DMS79 treated with DMSO at 0.1 percent for 48 hours (cell line): ENCODE results near the gene RHEB.
"Not testable (repeated sequence)": the region's sequence is repeated elsewhere in the genome, so short reads cannot be mapped to it uniquely, and the experiment has no call there.

Experiments used
- DNase-seq: peaks from one replicate; lab custom pipeline; 2025; lab: John Stamatoyannopoulos, UW

The RHEB gene

GRCh38 chr7:151529842-151530241 is 10.1 kb upstream of the RHEB start:
- no peak for DNase-seq

- no peak for DNase-seq
These were observed 5.2 kb upstream of the RHEB start for GRCh38 chr7:151524845-151525244.

DNA sequence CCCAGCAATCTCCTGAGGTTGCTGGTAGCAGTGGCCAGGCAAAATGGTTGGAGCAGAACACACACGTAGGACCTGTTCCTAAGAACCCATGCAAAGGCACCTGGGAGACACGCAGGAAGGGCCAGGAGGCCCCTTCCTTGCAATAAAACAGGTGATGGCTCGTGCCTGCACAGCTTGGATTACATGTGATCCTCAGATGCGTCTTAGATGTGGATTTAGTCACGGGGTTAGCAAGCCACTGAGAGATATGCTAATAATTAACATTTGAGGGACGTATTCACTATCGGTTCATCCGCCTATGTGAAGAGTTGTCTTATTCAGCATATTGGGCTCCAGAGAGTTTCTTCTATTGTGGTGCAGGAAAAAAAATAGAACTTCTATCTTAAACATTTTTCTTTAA is 4.6 kb upstream of the RHEB start:
- no peak for DNase-seq

GRCh38 chr7:151520419-151521261 is 945 bp upstream of the RHEB start:
- peak; percentile 42 for DNase-seq

- DNase-seq = not testable (repeated sequence)
These were observed 539 bp downstream of the RHEB start for GRCh38 chr7:151518947-151519764.

DNA sequence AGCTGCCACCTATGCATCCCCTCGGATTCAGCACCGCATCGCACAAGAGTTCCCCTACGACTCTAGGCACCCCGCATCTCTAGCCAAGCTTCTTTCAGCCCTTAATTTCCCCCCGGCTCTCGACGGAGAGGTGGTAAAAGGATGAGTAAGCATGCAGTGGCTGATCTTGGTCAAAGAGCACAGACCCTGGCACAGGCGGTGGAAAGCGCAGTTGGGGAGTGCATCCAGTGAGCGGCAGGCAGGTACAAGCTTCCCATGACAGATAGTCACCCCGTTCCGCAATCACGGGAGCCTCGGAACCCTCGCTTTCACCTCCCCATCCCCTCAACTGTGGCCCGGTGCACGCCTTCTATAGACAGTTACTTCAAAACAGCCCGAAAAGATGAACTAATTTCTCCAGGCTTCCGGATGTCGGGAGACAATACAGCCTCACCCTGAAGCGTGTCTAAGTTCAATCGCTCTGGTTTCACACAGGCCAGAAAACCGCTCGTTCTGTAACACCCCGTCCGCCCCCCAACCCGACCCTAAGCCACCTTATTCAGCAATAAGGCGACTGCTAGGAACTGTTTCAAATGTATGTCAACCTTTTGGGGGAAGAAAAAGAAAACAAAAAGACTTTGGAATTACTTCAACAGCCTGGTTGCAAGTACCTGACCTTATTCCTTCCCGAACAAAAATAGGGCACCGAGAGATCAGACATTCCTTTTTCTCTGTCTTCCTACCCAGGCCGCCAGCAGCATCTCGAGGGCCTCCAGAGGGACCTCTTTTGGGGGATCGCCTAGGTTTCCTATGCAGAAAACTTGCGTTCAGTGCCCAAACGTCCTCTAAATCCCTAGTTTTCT is 1.4 kb downstream of the RHEB start:
- peak; percentile 44 for DNase-seq

DNA sequence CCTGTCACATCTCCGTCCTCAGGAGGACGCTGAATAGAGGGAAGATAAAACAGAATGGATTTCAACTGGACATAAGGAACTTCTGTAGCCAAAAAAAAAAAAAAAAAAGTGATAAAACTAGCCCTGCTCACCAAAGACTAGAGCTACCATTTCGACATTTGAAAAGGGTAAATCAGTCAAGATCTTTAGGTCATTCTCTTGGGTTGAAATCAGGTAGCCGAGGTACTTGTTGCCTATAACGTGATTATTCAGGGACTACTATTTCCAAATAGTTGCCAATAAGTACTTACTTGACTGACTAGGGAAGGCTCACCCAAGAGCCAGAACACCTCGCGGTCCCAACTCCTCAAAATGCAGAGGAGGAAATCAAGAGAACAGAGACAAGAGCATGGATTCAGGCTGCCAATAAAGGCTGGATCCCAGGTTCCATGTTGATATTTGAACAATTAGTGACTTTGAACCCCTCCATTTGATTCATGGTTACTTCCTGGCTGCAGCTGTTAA is 2.0 kb downstream of the RHEB start:
- no peak for DNase-seq

DNA sequence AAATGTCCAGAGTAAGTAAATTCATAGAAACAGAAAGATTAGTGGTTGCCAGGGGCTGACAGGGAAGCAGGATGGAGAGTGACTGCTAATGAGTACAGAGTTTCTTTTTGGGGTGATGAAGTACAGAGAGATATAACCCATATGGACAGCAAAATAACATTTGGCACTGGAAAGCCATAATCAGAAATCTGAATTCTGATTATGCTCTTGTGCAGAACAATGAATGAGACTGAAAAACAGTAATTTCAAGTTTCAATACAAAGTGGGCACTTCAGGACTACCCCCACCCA is 4.5 kb downstream of the RHEB start:
- no peak for DNase-seq

DNA sequence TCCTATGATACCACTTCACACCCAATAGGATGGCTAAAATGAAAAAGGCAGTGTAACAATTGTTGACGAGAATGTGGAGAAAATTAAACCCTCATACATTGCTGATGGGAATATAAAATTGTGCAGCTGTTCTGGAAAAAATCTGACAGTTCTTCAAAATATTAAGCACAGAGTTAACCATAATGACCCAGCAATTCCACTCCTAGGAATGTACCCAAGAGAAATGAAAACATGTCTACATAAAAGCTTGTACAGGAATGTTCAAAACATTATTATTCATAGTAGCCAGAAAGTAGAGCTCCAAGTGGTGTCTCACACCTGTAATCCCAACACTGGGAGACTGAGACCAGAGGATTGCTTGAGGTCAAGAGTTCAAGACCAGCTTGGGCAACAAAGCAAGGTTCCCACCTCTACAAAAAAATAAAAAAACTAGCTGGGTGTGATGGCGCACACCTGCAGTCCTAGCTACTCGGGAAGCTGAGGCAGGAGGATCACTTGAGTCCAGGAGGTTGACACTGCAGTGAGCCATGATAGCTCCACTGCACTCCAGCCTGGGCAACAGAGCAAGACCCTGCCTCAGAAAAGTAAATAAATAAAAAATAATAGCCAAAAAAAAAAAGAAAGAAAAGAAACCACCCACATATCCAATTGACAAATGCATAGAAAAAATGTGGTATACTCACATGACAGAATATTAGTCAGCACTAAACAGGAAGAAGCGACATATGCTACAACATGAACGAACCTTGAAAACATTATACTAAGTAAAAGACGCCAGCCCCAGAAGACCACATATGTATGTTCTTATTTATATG is 5.0 kb downstream of the RHEB start:
- DNase-seq = no peak

DNA sequence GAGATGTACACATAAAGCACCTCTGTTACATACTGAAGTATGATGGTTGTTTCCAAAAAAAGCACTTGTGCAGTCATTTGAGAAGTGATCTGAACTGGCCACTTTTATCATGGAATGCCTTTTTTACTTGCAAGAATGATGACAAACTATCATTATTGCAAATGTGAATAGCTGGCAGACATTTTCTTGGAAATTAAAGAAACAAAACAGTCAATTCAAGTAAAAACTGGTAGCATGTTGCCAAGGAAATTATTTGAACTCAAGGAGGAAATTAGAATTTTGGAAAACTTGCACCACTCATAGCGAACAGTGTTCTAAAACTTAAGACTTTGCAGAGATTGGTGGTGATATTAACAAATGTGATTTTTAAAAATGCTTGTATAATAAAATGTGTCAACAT is 6.6 kb downstream of the RHEB start:
- no peak for DNase-seq

DNA sequence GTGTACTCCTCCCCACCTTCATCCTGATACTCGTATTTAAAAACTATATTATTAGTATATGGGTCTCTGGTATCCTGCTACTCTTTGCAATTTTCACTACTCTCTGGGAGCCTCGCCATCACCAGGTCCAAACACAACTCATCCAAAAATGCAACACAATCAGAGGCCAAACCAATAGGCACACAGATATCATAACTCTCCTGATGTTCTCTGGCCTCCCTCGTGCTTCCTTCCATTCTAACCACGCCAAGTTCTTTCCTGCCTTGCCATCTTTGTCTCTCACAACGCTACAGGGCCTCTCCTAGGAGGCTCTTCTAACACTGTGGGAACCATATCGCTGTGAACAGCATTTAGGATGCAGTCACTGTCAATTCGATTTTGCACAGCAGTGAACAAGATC is 7.3 kb downstream of the RHEB start:
- DNase-seq = no peak

- no peak for DNase-seq
These were observed 7.7 kb downstream of the RHEB start for GRCh38 chr7:151511946-151512345.

GRCh38 chr7:151511270-151511669 is 8.4 kb downstream of the RHEB start:
- no peak for DNase-seq

DNA sequence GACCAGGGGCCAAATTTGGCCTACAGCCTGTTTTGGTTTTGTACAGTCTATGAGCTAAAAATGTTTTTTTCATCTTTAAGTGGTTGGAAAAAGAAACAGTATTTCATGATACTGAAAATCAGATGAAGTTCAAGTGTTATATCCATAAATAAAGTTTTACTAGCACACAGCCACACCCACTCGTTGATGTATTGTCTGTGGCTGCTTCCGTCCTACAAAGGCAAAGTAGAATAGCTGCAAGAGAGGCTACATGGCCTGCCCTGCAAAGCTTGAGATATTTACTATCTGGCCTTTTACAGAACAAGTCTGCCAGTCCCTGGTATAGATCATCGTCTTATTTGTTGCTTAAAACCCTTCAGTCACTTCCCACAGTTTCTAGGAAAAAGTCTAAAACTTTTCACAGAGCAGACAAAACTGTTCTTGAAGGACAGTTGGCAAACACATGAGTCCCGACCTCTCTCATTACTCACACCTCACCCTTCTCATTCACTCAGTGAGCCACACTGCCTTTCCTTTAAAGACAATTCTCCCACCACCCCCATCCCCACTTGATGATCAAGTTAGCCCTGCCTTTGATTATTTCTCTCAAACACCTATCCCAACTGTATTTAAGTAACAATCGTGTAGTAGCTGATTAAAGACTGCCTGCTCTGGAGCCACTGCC is 9.9 kb downstream of the RHEB start:
- DNase-seq = peak; percentile 45

DNA sequence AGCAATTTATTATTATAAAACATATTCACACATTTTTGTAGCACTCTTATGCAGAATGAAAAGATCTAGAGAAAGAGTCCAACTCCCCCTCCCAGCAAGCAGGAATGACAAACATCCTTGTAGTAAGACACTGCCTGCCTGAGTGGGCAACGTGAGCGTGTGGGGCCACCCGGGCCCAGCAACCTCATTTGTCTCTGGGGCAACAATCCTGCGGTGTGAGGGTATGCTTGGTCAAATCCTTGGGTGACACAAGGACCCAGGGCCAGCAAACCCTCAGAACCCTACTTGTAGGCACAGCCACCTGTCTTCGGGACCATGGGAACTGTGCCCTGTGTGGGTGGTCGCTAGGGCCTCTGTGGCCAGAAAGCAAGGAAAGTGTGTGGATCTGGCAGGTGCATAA is 10.7 kb downstream of the RHEB start:
- DNase-seq = no peak

DNA sequence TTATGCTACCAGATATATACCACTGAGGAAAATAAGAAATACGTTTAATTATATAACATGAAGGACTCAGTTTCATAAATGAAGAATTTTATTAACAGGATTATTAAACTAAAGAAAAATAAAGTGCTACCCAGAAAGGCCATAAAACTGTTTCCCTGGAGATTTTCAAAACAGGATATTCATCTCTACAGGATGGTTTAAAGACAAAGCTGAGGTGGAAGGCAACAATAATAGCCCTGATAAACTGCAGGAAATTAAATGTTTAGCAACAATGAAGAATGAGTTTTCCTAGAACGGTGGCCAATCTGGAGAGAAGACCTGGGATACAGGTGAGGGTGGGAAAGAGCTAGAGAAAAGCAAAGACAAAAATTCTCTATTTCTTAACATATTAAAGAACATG is 11.9 kb downstream of the RHEB start:
- no peak for DNase-seq

DNA sequence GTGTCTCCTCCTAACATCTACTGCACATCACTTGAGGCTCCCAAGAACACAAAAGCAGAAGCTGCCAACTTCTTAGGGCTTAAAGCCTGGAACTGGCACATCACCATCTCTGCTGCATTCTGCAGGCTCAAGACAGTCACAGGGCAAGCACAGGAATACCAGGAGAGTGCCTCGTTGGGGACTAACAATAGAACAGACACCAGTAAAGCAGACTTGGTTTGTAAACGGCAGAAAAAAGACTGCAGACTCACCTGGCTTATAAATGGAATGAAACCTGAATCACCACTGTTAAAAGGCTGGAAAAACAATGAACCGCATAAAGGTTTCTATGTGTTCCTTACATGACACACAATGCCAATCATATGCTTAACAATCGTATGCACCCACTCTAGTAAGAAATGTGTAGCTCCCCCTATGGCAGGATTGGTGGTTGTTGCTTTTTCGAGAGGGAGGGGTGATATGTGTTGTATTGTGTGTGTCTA is 12.8 kb downstream of the RHEB start:
- no peak for DNase-seq

DNA sequence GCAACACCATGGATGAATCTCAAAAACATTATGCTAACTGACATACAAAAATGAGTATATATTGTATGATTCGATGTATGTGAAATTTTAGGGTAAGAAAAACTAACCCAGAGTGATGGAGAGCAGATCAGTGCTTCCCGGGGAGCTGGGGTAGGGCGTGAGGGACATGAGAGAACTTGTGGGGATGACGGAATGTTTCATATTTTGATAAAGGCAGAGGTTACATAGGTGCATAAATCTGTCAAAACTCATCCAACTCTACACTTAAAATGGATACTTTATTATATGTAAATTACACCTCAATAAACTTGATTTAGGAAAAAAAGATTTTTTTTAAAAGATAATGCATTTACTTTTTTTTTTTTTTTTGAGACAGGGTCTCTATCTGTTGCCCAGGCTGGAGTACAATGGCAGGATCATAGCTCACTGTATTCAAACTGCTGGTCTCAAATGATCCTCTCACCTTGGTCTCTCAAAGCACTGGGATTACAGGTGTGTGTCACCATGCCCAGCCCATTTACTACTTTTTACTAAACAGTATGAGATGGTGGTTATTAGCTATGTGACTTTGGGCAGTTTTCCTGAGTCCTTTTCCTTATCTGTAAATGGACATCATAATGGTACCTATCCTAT is 13.7 kb downstream of the RHEB start:
- no peak for DNase-seq

GRCh38 chr7:151505433-151505832 is 14.3 kb downstream of the RHEB start:
- DNase-seq = no peak

GRCh38 chr7:151504715-151505326 is 14.9 kb downstream of the RHEB start:
- no peak for DNase-seq
